DMS53 treated with DMSO at 0.1 percent for 48 hours (cell line): ENCODE measurements around the gene SCAANT1.

Experiments used
- DNase-seq: peaks from one replicate; lab custom pipeline; 2025; ENCODE audit not compliant: unreplicated experiment; lab: John Stamatoyannopoulos, UW

The SCAANT1 gene

DNA sequence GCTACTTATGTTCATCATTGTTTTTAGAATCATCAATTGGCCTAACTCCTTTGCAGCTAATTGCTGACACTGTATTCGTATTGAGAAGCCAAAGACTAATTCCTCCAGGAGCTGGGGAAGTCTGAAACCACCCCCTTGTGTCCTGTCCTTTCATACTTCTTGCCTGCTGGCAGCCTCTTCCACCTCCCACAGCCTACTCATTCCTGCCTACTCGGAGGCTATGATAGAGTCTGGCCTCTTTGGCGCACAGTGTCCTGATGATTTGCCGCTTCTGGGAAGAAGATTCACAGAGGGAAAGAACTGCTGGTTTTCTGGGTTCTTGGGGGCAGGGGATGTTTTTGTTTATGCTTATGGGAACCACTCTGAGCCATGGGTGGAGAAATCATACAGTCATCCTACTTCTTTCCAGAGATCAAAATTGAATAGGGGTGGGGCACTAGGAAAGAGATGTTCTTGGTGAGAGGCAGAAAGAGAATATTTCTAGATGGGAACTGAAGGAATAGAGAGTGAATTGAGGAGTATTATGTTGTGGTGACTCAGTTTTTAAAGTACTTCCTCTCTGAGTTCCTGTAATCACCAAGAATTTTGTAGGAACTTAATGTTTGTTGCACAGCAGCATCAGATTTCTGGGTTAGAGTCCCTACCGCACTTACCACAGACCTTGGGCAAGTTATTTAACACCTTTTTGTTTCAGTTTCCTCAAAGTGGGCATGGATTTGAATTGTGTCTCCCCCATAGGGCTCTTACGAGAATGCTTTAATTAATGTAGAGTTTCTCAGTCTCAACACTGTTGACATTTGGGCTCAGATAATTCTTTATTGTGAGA is 22.1 kb upstream of the SCAANT1 start:
- no peak for DNase-seq

DNA sequence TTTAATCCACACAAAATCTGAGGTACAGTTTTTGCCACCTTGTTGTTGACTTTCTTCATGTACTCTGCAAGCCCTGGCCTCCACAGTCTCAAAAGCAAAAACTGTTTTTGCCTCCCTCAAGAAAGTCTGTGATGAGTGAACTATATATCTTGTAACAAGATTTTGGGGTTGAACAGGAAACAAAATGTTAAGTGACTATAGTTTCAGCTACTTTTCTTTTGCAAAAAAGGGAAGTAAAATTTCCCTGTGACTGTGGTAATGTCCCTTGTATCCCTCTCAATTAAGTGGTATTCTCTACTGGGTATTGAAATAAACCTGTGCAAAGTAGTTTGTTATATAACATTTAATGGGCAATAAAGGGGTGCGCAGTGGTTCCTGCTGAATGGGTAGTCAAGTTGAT is 21.3 kb upstream of the SCAANT1 start:
- no peak for DNase-seq

DNA sequence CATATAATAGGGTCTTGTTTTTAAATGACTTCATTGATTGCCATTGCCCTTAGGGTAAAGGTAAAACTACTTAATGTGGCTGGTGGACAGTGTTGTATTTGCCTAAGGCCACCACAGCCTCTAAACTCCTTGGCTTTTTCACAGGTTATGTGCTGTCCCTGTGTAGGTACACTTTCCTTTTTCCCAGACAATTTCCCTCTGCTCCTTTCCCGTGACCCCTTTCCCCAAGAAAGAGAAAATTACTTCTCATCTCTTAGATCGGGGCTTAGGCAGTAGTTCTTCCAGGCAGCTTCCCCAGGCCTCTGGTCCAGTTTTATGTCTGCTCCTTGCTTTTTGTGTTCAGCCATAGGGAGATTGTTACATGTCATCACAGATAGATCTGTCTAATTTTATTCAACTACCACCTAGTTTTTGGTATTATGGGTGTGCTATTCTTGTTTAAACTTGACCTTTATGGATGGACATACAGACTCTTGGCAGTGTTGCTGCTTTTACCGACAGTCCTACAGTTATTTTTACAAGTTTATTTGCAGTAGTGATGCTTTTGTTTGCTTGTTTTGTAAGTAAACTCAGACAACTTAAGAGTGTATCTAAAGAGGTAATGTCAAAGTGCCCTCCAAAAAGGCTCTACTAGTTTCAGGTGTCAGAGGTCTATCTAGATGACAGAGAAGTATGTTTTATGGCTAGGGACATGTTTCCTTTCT is 20.5 kb upstream of the SCAANT1 start:
- no peak for DNase-seq

DNA sequence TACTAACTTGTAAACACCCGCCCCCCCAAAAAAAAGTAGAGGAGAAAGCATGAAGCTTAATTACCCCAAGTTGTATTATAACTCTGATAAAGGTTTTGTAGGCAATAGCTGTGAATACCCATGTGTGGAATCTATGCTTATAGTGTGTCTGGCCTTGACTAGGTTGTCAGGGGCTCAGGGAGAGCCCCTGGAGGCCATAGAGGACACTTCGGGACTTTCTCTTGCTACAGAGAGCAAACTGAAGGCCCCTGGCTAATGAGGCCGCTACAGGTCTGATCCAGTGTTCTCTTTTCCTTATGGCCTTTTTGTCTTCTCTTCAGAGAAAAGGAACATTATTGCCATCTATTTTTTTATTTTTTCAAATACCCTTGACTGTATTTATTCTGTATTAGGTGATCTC is 19.1 kb upstream of the SCAANT1 start:
- no peak for DNase-seq

DNA sequence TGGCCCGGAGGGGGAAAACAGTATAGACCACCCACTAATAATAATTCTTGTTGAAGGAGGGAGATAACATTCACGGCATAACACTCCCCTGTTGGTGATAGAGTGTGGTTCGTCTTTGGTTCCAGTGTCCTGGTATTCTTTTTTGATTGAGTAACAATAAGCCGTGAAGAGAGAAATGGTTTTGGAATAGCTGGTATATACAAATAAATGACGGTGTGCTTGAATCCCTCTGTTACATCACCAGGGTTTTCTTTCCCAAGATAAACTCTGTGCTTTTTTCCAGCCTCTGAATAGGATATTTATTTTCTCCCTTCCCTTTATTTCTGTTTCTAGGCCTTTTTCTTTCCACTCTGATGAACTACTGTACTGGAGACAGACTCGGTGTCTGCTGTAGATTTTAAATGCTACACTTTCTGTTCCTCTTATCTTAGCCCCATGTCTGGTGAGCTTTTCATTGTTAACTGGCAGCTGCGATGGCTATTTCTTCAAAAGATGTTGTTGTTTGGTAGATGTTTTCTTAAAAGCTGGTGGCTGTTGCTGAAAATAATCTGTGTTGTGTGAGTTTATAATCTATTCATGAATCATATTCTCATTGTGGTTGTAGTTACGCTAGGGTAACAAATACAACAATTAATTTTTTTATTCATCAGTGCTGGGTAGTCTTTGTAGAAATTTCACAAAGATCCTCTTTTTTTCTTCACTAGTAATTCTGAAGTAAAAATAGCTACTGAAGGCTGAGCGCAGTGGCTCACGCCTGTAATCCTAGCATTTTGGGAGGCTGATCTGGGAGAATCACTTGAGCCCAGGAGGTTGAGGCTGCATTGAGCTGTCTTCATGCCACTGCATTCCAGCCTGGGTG is 15.5 kb upstream of the SCAANT1 start:
- no peak for DNase-seq

DNA sequence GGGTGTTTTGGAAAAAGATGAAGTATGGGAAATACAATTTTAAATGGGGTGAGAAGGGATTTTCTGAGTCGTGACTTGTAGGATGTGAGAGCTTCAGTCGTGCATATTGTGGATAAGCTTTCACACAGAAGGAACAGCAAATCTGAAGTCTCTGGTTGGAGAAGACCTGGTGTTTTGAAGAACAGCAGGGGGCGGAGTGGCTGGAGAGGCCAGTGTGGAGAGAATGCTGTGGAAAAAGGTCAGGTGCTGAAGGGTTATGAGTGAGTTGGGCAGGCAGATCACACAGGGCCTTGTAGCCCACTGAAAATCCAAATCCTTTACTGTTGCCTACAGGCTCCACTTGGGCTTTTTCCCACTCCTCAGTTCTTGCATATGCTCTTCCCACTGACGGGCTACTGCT is 14.1 kb upstream of the SCAANT1 start:
- no peak for DNase-seq

DNA sequence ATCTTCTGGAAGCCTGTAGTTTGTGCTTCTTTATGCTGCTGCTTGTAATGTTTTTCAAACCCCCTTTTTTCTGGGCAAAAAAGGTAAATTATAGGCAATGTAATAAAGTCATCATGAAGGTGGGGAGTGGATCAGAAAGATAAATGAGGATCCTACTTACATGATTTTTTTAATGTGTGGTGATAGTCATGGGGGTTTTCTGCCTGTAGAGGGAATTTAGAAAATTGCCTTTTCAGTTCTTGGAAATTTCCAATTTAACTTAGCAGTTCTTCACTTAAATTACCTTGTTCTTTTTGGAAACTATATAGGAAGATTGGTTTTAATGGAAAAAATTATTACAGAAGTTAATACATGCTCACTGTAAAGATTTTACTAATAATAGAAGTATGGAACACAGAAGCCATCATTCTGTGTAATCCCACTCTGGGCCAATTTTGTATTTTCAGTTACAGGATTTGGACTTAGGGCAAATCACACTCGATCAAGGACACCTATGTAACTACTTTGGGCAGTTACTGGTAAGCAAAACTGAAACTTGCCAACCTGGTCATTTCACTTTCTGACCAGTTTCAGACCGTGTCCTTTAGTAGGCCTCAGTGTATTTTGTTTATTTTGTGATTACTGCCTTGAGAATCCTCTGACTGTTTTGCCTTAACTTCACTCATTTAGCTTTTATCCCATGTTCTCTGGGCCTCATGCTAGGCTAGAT is 10.5 kb upstream of the SCAANT1 start:
- no peak for DNase-seq

DNA sequence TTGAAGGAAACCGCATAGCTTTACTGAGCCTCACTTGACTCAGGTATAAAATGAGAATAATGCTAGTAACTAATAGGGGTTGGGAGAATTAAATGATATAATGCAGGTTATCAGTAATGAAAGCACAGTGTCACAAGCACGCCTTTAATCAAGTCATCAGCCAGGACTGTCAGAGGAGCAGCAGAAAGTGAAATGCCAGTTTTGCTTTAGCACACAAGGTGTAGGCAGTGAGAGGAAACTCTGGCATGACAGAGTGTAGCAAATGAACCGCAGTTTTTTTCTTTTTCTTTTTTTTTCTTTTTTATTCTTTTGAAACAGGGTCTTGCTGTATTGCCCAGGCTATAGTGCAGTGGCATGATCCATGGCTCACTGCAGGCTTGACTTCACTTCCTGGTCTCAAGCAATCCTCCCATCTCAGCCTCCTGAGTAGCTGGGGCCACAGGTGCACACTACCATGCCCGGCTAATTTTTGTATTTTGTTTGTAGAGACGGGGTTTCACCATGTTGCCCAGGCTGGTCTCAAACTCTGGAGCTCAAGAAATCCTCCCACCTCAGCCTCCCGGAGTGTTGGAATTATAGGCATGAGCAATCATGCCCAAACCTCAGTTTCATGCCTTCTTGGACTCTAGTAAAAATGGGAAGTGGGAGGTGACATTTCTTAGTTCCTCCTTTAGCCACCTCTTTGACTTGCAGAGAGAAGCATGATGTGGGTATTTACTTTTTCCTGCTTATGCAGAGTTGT is 9.7 kb upstream of the SCAANT1 start:
- no peak for DNase-seq

DNA sequence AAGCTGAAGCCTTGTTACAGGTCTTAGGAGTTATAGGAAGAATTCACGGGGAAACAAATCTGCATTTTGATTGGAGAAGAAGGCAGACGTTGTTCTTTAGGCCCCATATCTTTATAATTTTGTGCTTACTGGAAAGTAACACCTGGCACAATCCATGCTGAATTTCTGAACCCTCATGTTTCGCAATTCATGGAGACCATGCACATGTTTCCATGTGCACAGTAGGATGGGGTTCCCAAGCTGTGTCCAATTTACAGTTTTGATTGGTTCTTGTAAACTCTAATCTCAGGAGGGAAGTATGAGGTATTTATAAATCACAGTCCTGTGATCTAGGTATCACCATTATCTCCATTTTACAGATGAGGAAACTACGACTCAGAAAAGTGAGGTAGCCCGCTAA is 7.8 kb upstream of the SCAANT1 start:
- no peak for DNase-seq

DNA sequence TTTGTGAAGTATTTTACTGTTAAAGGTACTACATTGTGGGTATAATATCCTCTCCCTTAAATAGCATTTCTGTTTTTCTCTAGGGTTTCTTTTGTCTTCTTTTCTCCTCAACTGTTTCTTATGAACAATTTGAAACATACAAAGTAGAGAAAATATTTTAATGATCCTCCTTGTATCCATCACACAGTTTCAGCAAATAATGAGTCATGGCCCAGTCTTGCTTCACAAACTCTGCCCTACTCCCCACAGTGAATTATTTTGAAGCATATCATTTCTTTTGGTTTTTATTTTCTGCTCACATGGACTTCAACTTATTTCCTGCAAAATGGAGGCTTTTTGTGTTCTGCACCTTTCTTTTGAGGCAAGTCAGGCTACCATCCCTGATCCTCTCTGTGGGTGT is 6.1 kb upstream of the SCAANT1 start:
- no peak for DNase-seq

DNA sequence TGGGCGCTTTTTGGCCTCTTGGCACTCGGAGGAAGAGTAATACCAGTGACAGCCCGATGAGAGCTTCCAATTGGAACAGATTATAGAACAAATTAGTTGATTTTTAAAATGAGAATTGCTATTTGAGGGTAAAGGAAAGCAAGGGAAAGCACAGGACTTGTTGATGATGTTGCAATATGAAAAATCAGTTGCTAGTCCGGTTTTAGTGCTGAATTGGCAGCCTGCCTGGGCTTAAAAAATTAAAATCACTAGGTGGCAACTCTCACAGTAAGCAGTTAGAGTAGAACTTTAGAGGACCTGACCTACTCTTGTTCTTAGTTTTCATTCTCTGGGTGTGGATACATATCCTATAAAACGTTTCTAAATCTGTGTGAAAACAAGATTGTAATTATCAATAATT is 2.1 kb upstream of the SCAANT1 start:
- DNase-seq = no peak

DNA sequence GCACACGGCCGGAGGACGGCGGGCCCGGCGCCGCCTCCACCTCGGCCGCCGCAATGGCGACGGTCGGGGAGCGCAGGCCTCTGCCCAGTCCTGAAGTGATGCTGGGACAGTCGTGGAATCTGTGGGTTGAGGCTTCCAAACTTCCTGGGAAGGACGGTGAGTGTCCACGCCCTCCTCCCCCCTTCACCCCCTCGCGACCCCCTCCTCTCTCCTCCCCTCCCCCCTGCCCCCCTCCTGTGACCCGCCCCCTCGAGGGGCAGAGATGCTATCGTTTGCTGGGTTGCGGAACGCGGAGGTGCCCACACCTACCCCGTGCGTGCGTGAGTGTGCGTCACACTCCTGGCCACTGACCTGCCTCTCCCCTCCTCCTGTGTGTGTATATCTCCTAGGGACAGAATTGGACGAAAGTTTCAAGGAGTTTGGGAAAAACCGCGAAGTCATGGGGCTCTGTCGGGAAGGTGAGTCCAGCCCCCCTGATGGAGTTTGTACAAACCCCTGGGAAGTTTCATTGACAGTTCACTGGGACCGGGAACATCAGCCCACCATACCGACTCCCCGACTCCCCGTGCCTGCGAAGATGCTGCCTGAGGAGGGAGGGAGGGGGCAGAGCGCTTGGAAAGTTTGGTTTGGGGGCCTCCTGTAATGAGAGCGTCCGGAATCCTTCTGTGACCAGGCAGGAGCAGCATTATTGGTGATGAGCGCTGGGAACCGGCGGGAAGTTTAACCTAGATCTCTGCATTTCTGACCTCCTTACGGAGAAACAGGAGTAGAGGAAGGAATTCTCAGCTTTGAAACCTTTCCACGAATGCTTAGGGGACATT is 795 bp upstream of the SCAANT1 start:
- no peak for DNase-seq

DNA sequence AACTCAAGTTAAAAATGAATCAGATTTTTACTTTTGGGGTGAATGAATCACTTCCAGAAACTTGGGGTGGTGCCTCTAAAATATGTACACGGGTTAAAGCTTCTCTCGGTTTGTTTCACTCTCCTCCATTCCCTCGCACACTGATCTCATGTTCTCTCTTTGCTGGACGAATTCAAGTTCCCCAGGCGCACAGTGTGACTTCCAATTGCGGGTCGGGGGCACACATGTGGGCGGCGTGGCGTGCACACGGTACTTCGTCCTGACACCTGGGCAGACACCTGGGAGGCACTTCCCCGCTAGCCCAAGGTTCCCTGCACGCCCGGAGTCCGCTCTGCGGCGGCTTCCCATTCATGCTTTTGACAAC is 692 bp downstream of the SCAANT1 start:
- no peak for DNase-seq

DNA sequence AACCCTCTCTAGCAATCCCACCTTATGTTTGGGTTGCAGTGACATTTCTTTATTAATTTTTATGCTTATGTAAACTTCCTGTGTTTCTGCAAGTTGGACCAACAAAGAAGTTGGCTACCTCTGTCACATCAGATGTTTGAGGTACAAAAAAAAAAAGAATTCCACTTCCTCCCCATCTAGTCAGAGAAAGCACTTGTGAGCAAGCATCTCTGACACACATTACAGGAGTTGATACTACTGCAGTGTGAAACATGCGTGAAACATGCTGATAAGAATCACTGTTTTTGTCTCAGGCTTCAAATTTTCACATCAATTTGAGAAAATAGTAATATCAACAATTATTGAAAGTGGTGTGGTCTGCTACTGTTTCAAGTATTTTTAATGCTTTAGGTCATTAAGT is 1.3 kb downstream of the SCAANT1 start:
- no peak for DNase-seq

DNA sequence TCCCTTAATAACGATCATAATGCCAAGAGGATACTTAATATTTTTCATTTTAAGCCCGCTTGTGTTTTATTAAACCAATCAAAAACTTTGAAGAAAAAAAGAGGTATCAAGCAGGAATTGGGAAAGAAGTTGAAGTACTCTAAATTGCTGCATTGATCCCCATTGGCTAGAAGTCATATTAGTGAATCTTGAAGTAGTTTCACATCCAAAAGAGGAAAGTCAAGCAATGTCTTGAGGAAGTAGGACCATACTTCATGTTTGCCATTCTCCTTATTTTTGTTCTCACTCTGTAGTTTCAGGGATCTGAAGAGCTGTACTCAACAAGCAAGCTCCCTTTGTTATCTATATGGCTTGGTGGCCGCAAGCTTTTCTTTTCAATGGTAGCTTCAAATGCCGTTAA is 2.2 kb downstream of the SCAANT1 start:
- DNase-seq = no peak

DNA sequence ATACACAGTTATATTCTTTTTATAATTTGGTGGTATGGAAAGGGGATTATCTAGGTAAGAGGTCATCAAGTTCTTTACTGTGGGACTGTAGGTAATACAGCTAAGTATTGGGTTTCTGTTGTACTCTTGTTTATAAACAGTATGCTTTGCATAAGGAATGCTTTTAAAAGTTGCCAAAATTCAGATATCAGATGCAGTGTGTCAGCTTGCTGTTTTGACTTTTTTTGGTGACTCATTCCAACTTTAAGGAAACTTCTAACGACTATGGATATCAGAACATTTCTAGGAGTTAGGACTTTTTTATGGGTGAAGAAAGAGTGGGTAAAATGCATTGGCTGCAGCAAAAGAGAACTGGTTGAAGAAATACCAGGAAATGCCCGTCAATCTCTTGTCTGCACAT is 2.8 kb downstream of the SCAANT1 start:
- DNase-seq = no peak

DNA sequence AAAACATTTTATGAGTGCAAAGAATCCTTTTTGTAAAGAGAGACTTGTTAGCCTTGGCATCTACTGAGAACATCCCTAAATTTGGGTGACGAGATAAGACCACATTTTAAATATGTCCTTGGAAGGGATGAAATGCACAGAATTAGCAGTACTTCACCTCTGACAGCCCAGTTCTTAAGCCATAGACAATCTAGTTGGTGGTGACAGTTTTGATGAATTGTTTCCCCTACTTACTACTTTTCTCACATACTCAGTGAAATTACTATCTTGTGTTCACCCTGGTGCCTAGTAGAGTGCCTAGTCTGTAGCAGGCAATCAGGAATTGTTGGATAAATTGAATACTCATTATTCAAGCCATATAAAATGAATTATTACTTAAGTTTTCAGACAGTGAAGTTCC is 3.4 kb downstream of the SCAANT1 start:
- no peak for DNase-seq

DNA sequence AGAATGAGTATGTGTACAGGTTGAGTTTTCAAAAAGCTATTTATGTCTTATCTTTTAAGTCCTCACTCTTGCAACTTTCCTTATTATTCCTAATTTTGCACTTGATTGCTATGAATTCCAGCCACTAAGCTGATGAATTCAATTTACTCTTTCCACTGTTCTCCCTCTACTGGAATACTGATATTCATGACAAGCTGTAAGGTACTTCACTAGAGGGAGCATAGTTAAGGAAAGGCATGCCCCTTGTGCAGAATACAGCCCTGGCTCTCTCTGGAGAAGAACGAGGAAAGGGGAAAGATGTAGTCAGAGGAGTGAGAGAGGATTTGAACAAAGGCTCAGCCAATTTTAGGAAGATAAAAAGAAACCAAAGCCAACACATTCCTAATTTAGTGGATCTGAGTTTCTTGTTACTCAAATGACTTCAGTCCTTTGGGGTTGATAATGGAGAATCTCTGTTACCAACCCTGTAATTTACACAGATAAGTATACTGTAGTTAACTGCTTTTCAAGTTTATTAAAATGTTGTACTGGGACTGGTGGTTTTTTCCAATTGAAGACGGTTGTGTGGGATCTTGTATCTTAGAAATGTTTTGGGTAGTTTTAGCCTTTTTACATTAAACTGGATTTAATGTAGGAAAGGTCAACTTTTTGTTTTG is 4.0 kb downstream of the SCAANT1 start:
- DNase-seq = no peak
